ENCODE measurements around the gene MRGPRE. TPM values are rescaled to one million over a fixed set of nuclear protein-coding genes. Genes with fewer than 3 reads are reported as not detected.
A peak's percentile ranks its signal among the peaks of the same experiment; 100 is the strongest.

The MRGPRE gene
- total and polyA plus RNA-seq, 7 experiments from 2014 or later: not detected

- CTCF ChIA-PET: no interaction called here
- no peak for ATAC-seq
- no peak overlapping the region for H3K27ac Mint-ChIP-seq
Measured at GRCh38 chr11:3204141-3205015, 27.8 kb downstream of the MRGPRE start.

DNA sequence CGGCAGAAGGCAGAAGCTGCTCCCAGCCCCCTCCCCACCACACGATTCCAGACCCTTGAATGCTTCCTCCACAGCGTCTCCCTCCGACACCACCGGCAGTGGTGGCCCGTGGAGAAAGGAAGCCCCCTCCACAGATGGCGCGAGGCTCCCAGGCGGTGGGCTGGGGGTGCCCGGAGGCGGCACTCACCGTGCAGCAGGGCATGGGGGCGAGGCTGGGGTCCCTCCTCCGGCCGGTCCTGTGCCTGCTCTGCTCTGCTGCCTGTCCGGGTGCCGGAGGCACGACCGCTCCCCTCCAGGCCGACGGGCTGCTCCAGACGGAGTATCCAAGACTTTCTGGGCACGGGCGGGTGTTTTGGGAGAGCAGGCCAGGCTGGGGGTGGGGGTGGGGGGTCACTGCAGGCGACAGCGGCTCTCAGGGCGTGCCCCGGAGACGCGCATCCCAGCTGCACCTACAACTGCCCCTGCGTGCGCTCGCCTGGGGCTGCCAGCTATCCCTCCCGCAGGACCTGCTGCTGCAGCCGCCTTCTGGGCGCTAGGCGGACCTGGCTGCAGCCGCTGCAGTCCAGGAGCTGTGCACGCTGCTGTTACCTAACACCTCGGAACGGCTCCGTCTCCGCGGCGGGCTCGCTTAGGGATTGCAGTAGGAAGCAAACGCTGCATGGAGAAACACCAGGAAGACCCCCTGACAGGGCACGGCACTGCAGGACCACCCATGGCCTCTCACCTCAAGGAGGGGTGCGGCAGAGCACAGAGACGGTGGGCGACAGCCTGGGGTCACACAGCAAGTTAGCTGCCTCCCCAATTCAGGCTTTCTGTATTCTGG is 28.8 kb downstream of the MRGPRE start:
- Mint-ChIP-seq H3K36me3 (no peaks in the 10 kb centered on the region), H3K4me1 (peaks cover 0 to 17% (median 4%) of the 10 kb centered on the region in 7 donors), H3K4me3 (peak overlapping the region in 1 of 10 donors; percentile 73), H3K27ac (no peak overlapping the region), H3K27me3 (peaks cover 7 to 28% (median 17%) of the 10 kb centered on the region in 5 donors), H3K9me3 (no peaks in the 10 kb centered on the region)
- Histone ChIP-seq H3K9me3 (ENCODE audit: control insufficient read depth in 2 of 3, low read length in 3 of 3) (peaks cover 0 to 6% (median 0%) of the 10 kb centered on the region in 3 experiments), H3K4me3 (ENCODE audit: low read length) (no peak overlapping the region), H3K4me1 (ENCODE audit: control insufficient read depth in 2 of 2, insufficient read depth in 2 of 2, low read length in 2 of 2) (no peaks in the 10 kb centered on the region), H3K27ac (ENCODE audit: low read depth, low read length) (no peak overlapping the region), H3K36me3 (ENCODE audit: control insufficient read depth in 2 of 3, insufficient read depth in 3 of 3, low read length in 3 of 3) (no peaks in the 10 kb centered on the region), H3K27me3 (ENCODE audit: control insufficient read depth in 2 of 2, insufficient read depth in 2 of 2, low read length in 2 of 2) (no peaks in the 10 kb centered on the region)
- ATAC-seq (no peak), DNase-seq (no peak)
- ChIA-PET POLR2A (no interaction called here), CTCF (no interaction called here)
- intact Hi-C loops (cut with micrococcal nuclease): no loop called here

More at GRCh38 chr11:3204141-3205015, 27.8 kb downstream of the MRGPRE start:
- no peak for DNase-seq
- Mint-ChIP-seq H3K4me3 (no peak overlapping the region), H3K4me1 (peaks cover 0 to 17% (median 4%) of the 10 kb centered on the region in 7 donors), H3K36me3 (no peaks in the 10 kb centered on the region), H3K9me3 (peaks cover 0 to 2% (median 0%) of the 10 kb centered on the region in 11 donors), H3K27me3 (peaks cover 5 to 26% (median 14%) of the 10 kb centered on the region in 5 donors)
- no peak overlapping the region for H3K4me3 ChIP-seq (ENCODE audit: low read length)
- POLR2A ChIA-PET: interaction anchor here (1.5 kb wide), 1 partner anchor 9 kb away, joined by 3 read pairs; no protein-coding TSS in a partner anchor
- H3K27ac ChIP-seq (ENCODE audit: low read depth, low read length): no peak overlapping the region
- peaks cover 0 to 6% (median 0%) of the 10 kb centered on the region in 3 experiments for H3K9me3 ChIP-seq (ENCODE audit: control insufficient read depth in 2 of 3, low read length in 3 of 3)
- H3K27me3 ChIP-seq (ENCODE audit: control insufficient read depth in 2 of 2, insufficient read depth in 2 of 2, low read length in 2 of 2): no peaks in the 10 kb centered on the region
- no peaks in the 10 kb centered on the region for H3K4me1 ChIP-seq (ENCODE audit: control insufficient read depth in 2 of 2, insufficient read depth in 2 of 2, low read length in 2 of 2)
- H3K36me3 ChIP-seq (ENCODE audit: control insufficient read depth in 2 of 3, insufficient read depth in 3 of 3, low read length in 3 of 3): no peaks in the 10 kb centered on the region
- intact Hi-C loops (cut with micrococcal nuclease): no loop called here

DNA sequence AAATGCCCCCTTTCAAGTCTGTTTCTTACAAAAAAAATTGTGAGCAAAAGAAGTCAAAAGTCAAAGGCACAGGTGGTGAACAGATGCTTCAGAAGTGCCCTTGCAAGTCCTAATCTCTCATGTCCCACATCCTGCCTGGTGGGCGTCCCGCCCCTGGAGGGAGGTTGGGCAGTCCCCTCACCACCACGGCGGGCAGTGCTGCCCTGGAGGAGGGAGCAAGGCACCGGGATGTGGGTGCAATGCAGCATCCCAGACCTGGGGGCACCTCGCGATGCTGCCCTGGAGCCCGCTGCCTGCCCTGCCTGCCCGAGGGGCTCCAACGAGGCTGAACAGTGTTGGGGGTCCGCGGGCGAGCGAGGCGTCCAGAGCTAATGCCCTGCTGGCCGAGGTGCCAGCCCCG is 29.5 kb downstream of the MRGPRE start:
- DNase-seq (no peak), ATAC-seq (peak; percentile 26)
- ChIA-PET CTCF (no interaction called here), POLR2A (no interaction called here)
- H3K9me3 ChIP-seq (ENCODE audit: control insufficient read depth in 2 of 3, low read length in 3 of 3): peaks cover 0 to 6% (median 0%) of the 10 kb centered on the region in 3 experiments
- no peaks in the 10 kb centered on the region for H3K36me3 ChIP-seq (ENCODE audit: control insufficient read depth in 2 of 3, insufficient read depth in 3 of 3, low read length in 3 of 3)
- Mint-ChIP-seq H3K9me3 (no peaks in the 10 kb centered on the region), H3K4me3 (peak overlapping the region in 1 of 10 donors; percentile 73), H3K27me3 (peaks cover 9 to 31% (median 19%) of the 10 kb centered on the region in 5 donors), H3K4me1 (peaks cover 0 to 17% (median 4%) of the 10 kb centered on the region in 7 donors), H3K36me3 (no peaks in the 10 kb centered on the region), H3K27ac (no peak overlapping the region)
- no peaks in the 10 kb centered on the region for H3K4me1 ChIP-seq (ENCODE audit: control insufficient read depth in 2 of 2, insufficient read depth in 2 of 2, low read length in 2 of 2)
- intact Hi-C loops (cut with micrococcal nuclease): no loop called here
- H3K27me3 ChIP-seq (ENCODE audit: control insufficient read depth in 2 of 2, insufficient read depth in 2 of 2, low read length in 2 of 2): no peaks in the 10 kb centered on the region
- no peak overlapping the region for H3K4me3 ChIP-seq (ENCODE audit: low read length)
- H3K27ac ChIP-seq (ENCODE audit: low read depth, low read length): no peak overlapping the region

GRCh38 chr11:3202305-3202704 is 29.9 kb downstream of the MRGPRE start:
- H3K36me3 Mint-ChIP-seq: no peaks in the 10 kb centered on the region
- no peak for ATAC-seq
- peaks cover 0 to 17% (median 4%) of the 10 kb centered on the region in 7 donors for H3K4me1 Mint-ChIP-seq
- no peak for DNase-seq
- peaks cover 9 to 31% (median 19%) of the 10 kb centered on the region in 5 donors for H3K27me3 Mint-ChIP-seq
- intact Hi-C loops (cut with micrococcal nuclease): no loop called here
- Histone ChIP-seq H3K27me3 (ENCODE audit: control insufficient read depth in 2 of 2, insufficient read depth in 2 of 2, low read length in 2 of 2) (no peaks in the 10 kb centered on the region), H3K36me3 (ENCODE audit: control insufficient read depth in 2 of 3, insufficient read depth in 3 of 3, low read length in 3 of 3) (no peaks in the 10 kb centered on the region), H3K9me3 (ENCODE audit: control insufficient read depth in 2 of 3, low read length in 3 of 3) (peaks cover 0 to 6% (median 0%) of the 10 kb centered on the region in 3 experiments), H3K4me1 (ENCODE audit: control insufficient read depth in 2 of 2, insufficient read depth in 2 of 2, low read length in 2 of 2) (no peaks in the 10 kb centered on the region), H3K4me3 (ENCODE audit: low read length) (no peak overlapping the region), H3K27ac (ENCODE audit: low read depth, low read length) (no peak overlapping the region)
- H3K4me3 Mint-ChIP-seq: peak overlapping the region in 1 of 10 donors; percentile 73
- CTCF ChIA-PET: no interaction called here
- POLR2A ChIA-PET: no interaction called here
- H3K27ac Mint-ChIP-seq: no peak overlapping the region
- no peaks in the 10 kb centered on the region for H3K9me3 Mint-ChIP-seq

GRCh38 chr11:3201677-3202181 is 30.5 kb downstream of the MRGPRE start:
- H3K4me3 Mint-ChIP-seq: no peak overlapping the region
- no peak for ATAC-seq
- Histone ChIP-seq H3K4me3 (ENCODE audit: low read length) (no peak overlapping the region), H3K27me3 (ENCODE audit: control insufficient read depth in 2 of 2, insufficient read depth in 2 of 2, low read length in 2 of 2) (no peaks in the 10 kb centered on the region), H3K9me3 (ENCODE audit: control insufficient read depth in 2 of 3, low read length in 3 of 3) (peaks cover 0 to 6% (median 0%) of the 10 kb centered on the region in 3 experiments), H3K27ac (ENCODE audit: low read depth, low read length) (no peak overlapping the region), H3K4me1 (ENCODE audit: control insufficient read depth in 2 of 2, insufficient read depth in 2 of 2, low read length in 2 of 2) (no peaks in the 10 kb centered on the region), H3K36me3 (ENCODE audit: control insufficient read depth in 2 of 3, insufficient read depth in 3 of 3, low read length in 3 of 3) (no peaks in the 10 kb centered on the region)
- ChIA-PET CTCF (no interaction called here), POLR2A (no interaction called here)
- intact Hi-C loops (cut with micrococcal nuclease): no loop called here
- peaks cover 0 to 17% (median 4%) of the 10 kb centered on the region in 7 donors for H3K4me1 Mint-ChIP-seq
- H3K27me3 Mint-ChIP-seq: peaks cover 9 to 31% (median 19%) of the 10 kb centered on the region in 5 donors
- H3K9me3 Mint-ChIP-seq: no peaks in the 10 kb centered on the region
- DNase-seq: no peak
- no peak overlapping the region for H3K27ac Mint-ChIP-seq
- no peaks in the 10 kb centered on the region for H3K36me3 Mint-ChIP-seq

DNA sequence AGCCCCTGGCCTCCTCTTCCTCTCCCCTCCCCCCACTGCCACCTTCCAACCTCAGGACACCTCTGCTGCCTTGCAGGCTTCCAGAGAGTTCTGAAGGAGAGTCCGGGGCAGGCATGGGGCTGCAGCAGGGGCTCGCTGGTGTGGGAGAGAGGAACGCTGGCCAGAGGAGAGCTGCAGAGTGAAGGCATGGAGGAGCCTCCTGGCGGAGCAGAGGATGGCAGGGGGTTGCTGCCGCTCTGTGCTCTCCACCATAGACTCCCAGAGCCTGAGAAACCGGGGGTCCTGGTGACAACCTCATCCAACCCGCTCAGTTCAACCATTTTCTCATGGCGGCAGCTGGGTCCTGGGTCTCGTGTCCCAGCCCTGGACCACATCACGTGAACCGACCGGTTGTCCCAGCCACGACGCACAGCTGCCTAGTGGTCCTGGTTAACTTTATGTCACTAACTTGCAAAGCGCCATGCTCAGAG is 31.1 kb downstream of the MRGPRE start:
- no peak overlapping the region for H3K27ac ChIP-seq (ENCODE audit: low read depth, low read length)
- no peak for DNase-seq
- Mint-ChIP-seq H3K4me1 (peaks cover 0 to 17% (median 4%) of the 10 kb centered on the region in 7 donors), H3K4me3 (peak overlapping the region in 1 of 10 donors; percentile 14), H3K27me3 (peaks cover 9 to 31% (median 19%) of the 10 kb centered on the region in 5 donors), H3K36me3 (no peaks in the 10 kb centered on the region), H3K9me3 (no peaks in the 10 kb centered on the region), H3K27ac (no peak overlapping the region)
- no peaks in the 10 kb centered on the region for H3K4me1 ChIP-seq (ENCODE audit: control insufficient read depth in 2 of 2, insufficient read depth in 2 of 2, low read length in 2 of 2)
- no peak for ATAC-seq
- ChIA-PET POLR2A (no interaction called here), CTCF (no interaction called here)
- H3K36me3 ChIP-seq (ENCODE audit: control insufficient read depth in 2 of 3, insufficient read depth in 3 of 3, low read length in 3 of 3): no peaks in the 10 kb centered on the region
- H3K9me3 ChIP-seq (ENCODE audit: control insufficient read depth in 2 of 3, low read length in 3 of 3): peaks cover 0 to 1% (median 0%) of the 10 kb centered on the region in 3 experiments
- intact Hi-C loops (cut with micrococcal nuclease): no loop called here
- H3K27me3 ChIP-seq (ENCODE audit: control insufficient read depth in 2 of 2, insufficient read depth in 2 of 2, low read length in 2 of 2): no peaks in the 10 kb centered on the region
- no peak overlapping the region for H3K4me3 ChIP-seq (ENCODE audit: low read length)

Measured in naive thymus-derived CD4-positive, alpha-beta T cell (primary cell).